Measurements from ENCODE around the gene EMP3. TPM values are rescaled to one million over a fixed set of nuclear protein-coding genes. Genes with fewer than 3 reads are reported as not detected.

The EMP3 gene
- polyA plus RNA-seq, 3 donors, result 802 to 1,036 (median 996) TPM

GRCh38 chr19:48354332-48354992 lies 29.1 kb downstream of the EMP3 start:
- Mint-ChIP-seq H3K27ac (no peak overlapping the region), H3K4me1 (no peaks in the 10 kb centered on the region), H3K4me3 (no peak overlapping the region), H3K9me3 (peaks cover 0 to 3% (median 0%) of the 10 kb centered on the region in 7 donors), H3K36me3 (peaks cover 11 to 17% of the 10 kb centered on the region in 2 donors), H3K27me3 (ENCODE audit: low read depth in 3 of 3) (peaks cover 0 to 3% (median 0%) of the 10 kb centered on the region in 3 donors)
- Histone ChIP-seq H3K4me2 (replicated peaks; ENCODE audit: extremely low read depth, low read length, poor library complexity, severe bottlenecking) (no peak overlapping the region), H3K27ac (ENCODE audit: low read depth in 1 of 2, low read length in 2 of 2) (no peak overlapping the region), H3K36me3 (replicated peaks in 1 of 2; ENCODE audit: control insufficient read depth in 1 of 2, insufficient read depth in 2 of 2, low read length in 2 of 2) (no peaks in the 10 kb centered on the region), H3K27me3 (ENCODE audit: control insufficient read depth in 2 of 2, insufficient read depth in 2 of 2, low read length in 2 of 2) (no peaks in the 10 kb centered on the region), H3K9me3 (replicated peaks in 1 of 2; ENCODE audit: control insufficient read depth in 1 of 2, insufficient read depth in 1 of 2, low read length in 2 of 2) (no peaks in the 10 kb centered on the region), H3K79me2 (ENCODE audit: insufficient read depth, low read length) (no peaks in the 10 kb centered on the region), H3K4me1 (ENCODE audit: control insufficient read depth in 1 of 2, insufficient read depth in 2 of 2, low read length in 2 of 2) (no peaks in the 10 kb centered on the region), H3K9ac (ENCODE audit: insufficient read depth, low read length, poor library complexity, severe bottlenecking) (no peak overlapping the region), H3K4me3 (replicated peaks in 1 of 3; ENCODE audit: low read depth in 2 of 3, low read length in 3 of 3) (no peak overlapping the region), H2AFZ (ENCODE audit: insufficient read depth, low read depth, low read length, poor library complexity, severe bottlenecking) (no peak overlapping the region), H4K20me1 (ENCODE audit: insufficient read depth, low read length) (no peaks in the 10 kb centered on the region)
- 92% methylated on average over 10 of the region's 15 CpGs for WGBS (ENCODE audit: insufficient coverage)
- DNase-seq, result no peak
- intact Hi-C loops (cut with micrococcal nuclease), result loop anchor here (5.0 kb wide), 2 partner anchors 37 to 42 kb away; no protein-coding TSS in a partner anchor
- TF ChIP-seq CTCF (IDR thresholded peaks at IDR 0.05), result no peak

GRCh38 chr19:48355365-48355954 lies 30.1 kb downstream of the EMP3 start:
- no peaks in the 10 kb centered on the region for H3K36me3 ChIP-seq (replicated peaks in 1 of 2; ENCODE audit: control insufficient read depth in 1 of 2, insufficient read depth in 2 of 2, low read length in 2 of 2)
- H3K4me2 ChIP-seq (replicated peaks; ENCODE audit: extremely low read depth, low read length, poor library complexity, severe bottlenecking), result no peak overlapping the region
- DNase-seq, result no peak
- Mint-ChIP-seq H3K36me3 (peaks cover 14 to 24% of the 10 kb centered on the region in 2 donors), H3K4me3 (no peak overlapping the region), H3K27ac (peak overlapping the region in 1 of 7 donors; percentile 6), H3K27me3 (ENCODE audit: low read depth in 3 of 3) (peaks cover 0 to 3% (median 1%) of the 10 kb centered on the region in 3 donors), H3K9me3 (peaks cover 0 to 3% (median 0%) of the 10 kb centered on the region in 7 donors), H3K4me1 (no peaks in the 10 kb centered on the region)
- no peaks in the 10 kb centered on the region for H3K27me3 ChIP-seq (ENCODE audit: control insufficient read depth in 2 of 2, insufficient read depth in 2 of 2, low read length in 2 of 2)
- no peaks in the 10 kb centered on the region for H3K9me3 ChIP-seq (replicated peaks in 1 of 2; ENCODE audit: control insufficient read depth in 1 of 2, insufficient read depth in 1 of 2, low read length in 2 of 2)
- H3K9ac ChIP-seq (ENCODE audit: insufficient read depth, low read length, poor library complexity, severe bottlenecking), result no peak overlapping the region
- H4K20me1 ChIP-seq (ENCODE audit: insufficient read depth, low read length), result no peaks in the 10 kb centered on the region
- no peaks in the 10 kb centered on the region for H3K79me2 ChIP-seq (ENCODE audit: insufficient read depth, low read length)
- 93% methylated on average over 11 of the region's 12 CpGs for WGBS (ENCODE audit: insufficient coverage)
- no peaks in the 10 kb centered on the region for H3K4me1 ChIP-seq (ENCODE audit: control insufficient read depth in 1 of 2, insufficient read depth in 2 of 2, low read length in 2 of 2)
- no peak overlapping the region for H3K4me3 ChIP-seq (replicated peaks in 1 of 3; ENCODE audit: low read depth in 2 of 3, low read length in 3 of 3)
- H2AFZ ChIP-seq (ENCODE audit: insufficient read depth, low read depth, low read length, poor library complexity, severe bottlenecking), result no peak overlapping the region
- intact Hi-C loops (cut with micrococcal nuclease), result no loop called here
- no peak overlapping the region for H3K27ac ChIP-seq (ENCODE audit: low read depth in 1 of 2, low read length in 2 of 2)
- no peak for TF ChIP-seq CTCF (IDR thresholded peaks at IDR 0.05)
